Measurements from ENCODE around the gene KCNMB2. TPM values are rescaled to one million over a fixed set of nuclear protein-coding genes. Genes with fewer than 3 reads are reported as not detected.

Gene KCNMB2
- total RNA-seq, 3 donors from 2014 or later: 0.19 to 1.3 TPM; not detected in 1

DNA sequence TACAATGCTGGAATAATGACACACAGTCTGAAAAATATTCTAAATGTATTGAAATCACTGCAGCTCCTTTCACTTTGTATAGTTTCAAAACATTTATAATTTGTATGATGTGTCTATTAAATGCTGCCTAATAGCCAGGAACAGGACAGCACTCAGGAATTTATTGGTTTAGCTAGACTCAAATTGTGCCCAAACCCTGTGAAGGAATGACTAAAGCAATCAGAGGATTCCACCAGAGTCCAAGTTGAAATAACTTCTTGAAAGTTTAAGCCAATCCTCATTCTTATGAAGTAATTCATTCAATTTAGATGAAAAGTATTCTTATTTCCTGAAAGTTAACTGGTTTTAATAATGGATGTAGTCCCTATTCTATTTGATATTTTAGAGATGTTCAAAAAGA, 268.4 kb downstream of the KCNMB2 start:
- intact Hi-C loops (cut with DNase I, micrococcal nuclease): no loop called here
- TF ChIP-seq, protein P1, sequence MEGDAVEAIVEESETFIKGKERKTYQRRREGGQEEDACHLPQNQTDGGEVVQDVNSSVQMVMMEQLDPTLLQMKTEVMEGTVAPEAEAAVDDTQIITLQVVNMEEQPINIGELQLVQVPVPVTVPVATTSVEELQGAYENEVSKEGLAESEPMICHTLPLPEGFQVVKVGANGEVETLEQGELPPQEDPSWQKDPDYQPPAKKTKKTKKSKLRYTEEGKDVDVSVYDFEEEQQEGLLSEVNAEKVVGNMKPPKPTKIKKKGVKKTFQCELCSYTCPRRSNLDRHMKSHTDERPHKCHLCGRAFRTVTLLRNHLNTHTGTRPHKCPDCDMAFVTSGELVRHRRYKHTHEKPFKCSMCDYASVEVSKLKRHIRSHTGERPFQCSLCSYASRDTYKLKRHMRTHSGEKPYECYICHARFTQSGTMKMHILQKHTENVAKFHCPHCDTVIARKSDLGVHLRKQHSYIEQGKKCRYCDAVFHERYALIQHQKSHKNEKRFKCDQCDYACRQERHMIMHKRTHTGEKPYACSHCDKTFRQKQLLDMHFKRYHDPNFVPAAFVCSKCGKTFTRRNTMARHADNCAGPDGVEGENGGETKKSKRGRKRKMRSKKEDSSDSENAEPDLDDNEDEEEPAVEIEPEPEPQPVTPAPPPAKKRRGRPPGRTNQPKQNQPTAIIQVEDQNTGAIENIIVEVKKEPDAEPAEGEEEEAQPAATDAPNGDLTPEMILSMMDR (IDR thresholded peaks at IDR 0.05): no peak
- Histone ChIP-seq H3K9me3 (no peaks in the 10 kb centered on the region), H3K4me1 (ENCODE audit: low read depth) (no peaks in the 10 kb centered on the region), H3K36me3 (ENCODE audit: low read depth) (no peaks in the 10 kb centered on the region), H3K4me3 (no peak overlapping the region)
- ATAC-seq (no peak), DNase-seq (no peak)

- ATAC-seq (no peak), DNase-seq (no peak)
- no peaks in the 10 kb centered on the region for H3K36me3 ChIP-seq (ENCODE audit: low read depth)
- H3K4me3 ChIP-seq: no peak overlapping the region
- TF ChIP-seq, protein P1 (IDR thresholded peaks at IDR 0.05): no peak
- intact Hi-C loops (cut with DNase I, micrococcal nuclease): no loop called here
- no peaks in the 10 kb centered on the region for H3K9me3 ChIP-seq
- H3K4me1 ChIP-seq (ENCODE audit: low read depth): no peaks in the 10 kb centered on the region
These were observed 269.5 kb downstream of the KCNMB2 start for GRCh38 chr3:178805741-178806140.

DNA sequence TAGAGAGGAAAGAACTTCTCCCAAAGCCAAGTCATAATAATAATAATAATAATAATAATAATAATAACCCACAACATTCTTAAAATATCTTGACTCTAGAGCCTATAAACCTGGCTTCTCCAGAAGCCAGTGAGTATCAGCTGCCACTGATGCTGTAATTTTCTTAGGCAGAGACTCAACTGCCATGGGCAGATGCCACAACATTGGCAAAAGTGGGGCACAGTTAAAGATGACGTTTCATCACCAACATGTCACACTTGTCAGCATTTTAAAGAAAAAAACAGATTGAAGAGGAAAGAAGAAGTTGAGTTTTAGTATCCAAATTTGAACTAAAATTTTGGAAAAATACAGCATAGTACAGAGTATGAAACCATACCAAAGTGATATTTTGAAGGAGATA, 270.4 kb downstream of the KCNMB2 start:
- TF ChIP-seq, protein P1 (IDR thresholded peaks at IDR 0.05): no peak
- intact Hi-C loops (cut with DNase I, micrococcal nuclease): no loop called here
- no peaks in the 10 kb centered on the region for H3K9me3 ChIP-seq
- ATAC-seq (no peak), DNase-seq (no peak)
- H3K36me3 ChIP-seq (ENCODE audit: low read depth): no peaks in the 10 kb centered on the region
- no peak overlapping the region for H3K4me3 ChIP-seq
- H3K4me1 ChIP-seq (ENCODE audit: low read depth): no peaks in the 10 kb centered on the region

GRCh38 chr3:178807694-178808093, 271.5 kb downstream of the KCNMB2 start:
- DNase-seq: no peak
- no peaks in the 10 kb centered on the region for H3K36me3 ChIP-seq (ENCODE audit: low read depth)

DNA sequence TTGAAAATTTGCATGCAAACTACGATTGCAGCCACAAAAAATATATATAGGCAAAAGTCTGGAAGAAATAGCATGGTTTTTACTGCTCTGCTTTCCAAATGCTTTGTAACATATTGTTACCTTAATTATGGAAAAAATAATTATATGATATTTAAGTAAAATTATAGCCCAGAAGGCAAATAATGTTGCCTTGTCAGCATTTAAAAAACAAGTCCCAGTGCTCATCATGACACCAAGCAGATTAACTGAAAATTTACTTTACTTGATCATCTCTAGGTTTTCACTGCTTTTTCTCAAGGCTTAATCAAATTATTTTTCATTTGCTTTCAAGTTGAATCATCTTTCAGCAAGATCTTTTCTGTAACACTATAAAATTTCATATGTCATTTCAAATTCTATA, 272.5 kb downstream of the KCNMB2 start:
- H3K4me1 ChIP-seq (ENCODE audit: low read depth): no peaks in the 10 kb centered on the region
- TF ChIP-seq, protein P1 (IDR thresholded peaks at IDR 0.05): no peak
- DNase-seq (no peak), ATAC-seq (no peak)
- intact Hi-C loops (cut with DNase I, micrococcal nuclease): no loop called here
- no peak overlapping the region for H3K4me3 ChIP-seq
- no peaks in the 10 kb centered on the region for H3K36me3 ChIP-seq (ENCODE audit: low read depth)
- no peaks in the 10 kb centered on the region for H3K9me3 ChIP-seq

More at GRCh38 chr3:178807694-178808093, 271.5 kb downstream of the KCNMB2 start:
- no peak for ATAC-seq
- Histone ChIP-seq H3K4me3 (no peak overlapping the region), H3K9me3 (no peaks in the 10 kb centered on the region), H3K4me1 (ENCODE audit: low read depth) (no peaks in the 10 kb centered on the region)
- intact Hi-C loops (cut with DNase I, micrococcal nuclease): no loop called here
- TF ChIP-seq, protein P1 (IDR thresholded peaks at IDR 0.05): no peak

- no peaks in the 10 kb centered on the region for H3K9me3 ChIP-seq
These were observed 273.9 kb downstream of the KCNMB2 start for GRCh38 chr3:178810181-178810580.

More at GRCh38 chr3:178810181-178810580, 273.9 kb downstream of the KCNMB2 start:
- H3K4me1 ChIP-seq (ENCODE audit: low read depth): no peaks in the 10 kb centered on the region
- no peak overlapping the region for H3K4me3 ChIP-seq
- no peak for ATAC-seq
- H3K36me3 ChIP-seq (ENCODE audit: low read depth): no peaks in the 10 kb centered on the region
- intact Hi-C loops (cut with DNase I, micrococcal nuclease): no loop called here
- TF ChIP-seq, protein P1 (IDR thresholded peaks at IDR 0.05): no peak
- no peak for DNase-seq
